HUES64 (cell line): ENCODE results near the gene ZNF436.
"Not testable (repeated sequence)": the region's sequence is repeated elsewhere in the genome, so short reads cannot be mapped to it uniquely, and the experiment has no call there.

Source experiments
- H3K27ac ChIP-seq: 2 replicates; pipeline ENCODE4 v1.7.0; 2013; ENCODE audit warnings: low read depth, low read length, inconsistent platforms
- H3K27me3 ChIP-seq: 2 replicates; pipeline ENCODE4 v1.6.1; 2013; ENCODE audit warnings: mild to moderate bottlenecking, low read length; ENCODE audit not compliant: insufficient read depth
- H3K36me3 ChIP-seq: 2 replicates; pipeline ENCODE4 v1.6.1; 2013; ENCODE audit warnings: mild to moderate bottlenecking, low read length; ENCODE audit not compliant: insufficient read depth
- H3K4me1 ChIP-seq: 2 replicates; pipeline ENCODE4 v1.6.1; 2013; ENCODE audit warnings: mild to moderate bottlenecking, low read length, moderate library complexity; ENCODE audit not compliant: insufficient read depth
- H3K4me3 ChIP-seq: 2 replicates; pipeline ENCODE4 v1.5.1; 2013; ENCODE audit warnings: mild to moderate bottlenecking, low read length, moderate library complexity
- H3K9ac ChIP-seq: 2 replicates; pipeline ENCODE4 v1.6.1; 2013; ENCODE audit warnings: mild to moderate bottlenecking, low read depth, low read length
- H3K9me3 ChIP-seq: 2 replicates; pipeline ENCODE4 v1.6.1; 2013; ENCODE audit warnings: low read depth, low read length; ENCODE audit not compliant: insufficient read depth
- WGBS: fragments of 150-250, 120-280 bp; methylation state at CpG from one replicate; pipeline ENCODE4 v1.1.7; 2013; ENCODE audit warnings: missing lambda C conversion rate; 5-methylcytosine and 5-hydroxymethylcytosine counted together

The ZNF436 gene

GRCh38 chr1:23392125-23392855 is 22.7 kb upstream of the ZNF436 start:
- peaks cover 14% of the 10 kb centered on the region; the same call in 1 of the 2 replicates for H3K4me1 ChIP-seq
- no peak overlapping the region for H3K27ac ChIP-seq
- H3K36me3 ChIP-seq = no peaks in the 10 kb centered on the region
- no peaks in the 10 kb centered on the region for H3K9me3 ChIP-seq
- H3K4me3 ChIP-seq = no peak overlapping the region
- 65% methylated on average over 1 of the region's 2 CpGs for WGBS
- no peak overlapping the region for H3K9ac ChIP-seq
- peaks cover 98% of the 10 kb centered on the region for H3K27me3 ChIP-seq

- 81% methylated on average over 9 of the region's 9 CpGs for WGBS
Measured at GRCh38 chr1:23389837-23390321, 20.2 kb upstream of the ZNF436 start.

DNA sequence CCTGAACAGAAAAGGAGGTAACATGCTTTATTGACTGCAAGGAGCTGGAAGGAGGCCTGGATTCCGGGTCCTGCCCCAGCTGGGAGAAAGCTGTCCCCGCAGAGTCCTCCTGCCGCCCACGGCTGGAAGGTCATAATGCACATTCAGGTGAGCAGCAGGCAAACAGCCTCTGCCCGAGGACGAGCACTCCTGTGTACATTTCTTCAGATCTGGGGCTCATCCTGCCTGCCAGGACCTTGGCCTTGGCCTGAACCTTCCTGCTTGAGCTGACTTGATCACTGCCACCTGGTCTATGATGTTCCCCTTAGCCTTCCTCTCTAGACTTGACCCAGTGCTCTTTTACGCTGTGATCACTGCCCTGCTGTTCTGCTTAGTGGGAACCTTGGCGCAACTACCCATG is 17.9 kb upstream of the ZNF436 start:
- Histone ChIP-seq H3K27me3 (peaks cover 93% of the 10 kb centered on the region), H3K4me1 (no peaks in the 10 kb centered on the region), H3K9ac (no peak overlapping the region), H3K36me3 (no peaks in the 10 kb centered on the region), H3K27ac (no peak overlapping the region), H3K4me3 (no peak overlapping the region), H3K9me3 (no peaks in the 10 kb centered on the region)
- WGBS = 91% methylated on average over 8 of the region's 8 CpGs

More at GRCh38 chr1:23389837-23390321, 20.2 kb upstream of the ZNF436 start:
- peaks cover 94% of the 10 kb centered on the region for H3K27me3 ChIP-seq
- H3K36me3 ChIP-seq = no peaks in the 10 kb centered on the region
- H3K27ac ChIP-seq = no peak overlapping the region
- H3K4me1 ChIP-seq = peaks cover 10% of the 10 kb centered on the region; the same call in 1 of the 2 replicates
- no peak overlapping the region for H3K9ac ChIP-seq
- no peak overlapping the region for H3K4me3 ChIP-seq
- no peaks in the 10 kb centered on the region for H3K9me3 ChIP-seq

DNA sequence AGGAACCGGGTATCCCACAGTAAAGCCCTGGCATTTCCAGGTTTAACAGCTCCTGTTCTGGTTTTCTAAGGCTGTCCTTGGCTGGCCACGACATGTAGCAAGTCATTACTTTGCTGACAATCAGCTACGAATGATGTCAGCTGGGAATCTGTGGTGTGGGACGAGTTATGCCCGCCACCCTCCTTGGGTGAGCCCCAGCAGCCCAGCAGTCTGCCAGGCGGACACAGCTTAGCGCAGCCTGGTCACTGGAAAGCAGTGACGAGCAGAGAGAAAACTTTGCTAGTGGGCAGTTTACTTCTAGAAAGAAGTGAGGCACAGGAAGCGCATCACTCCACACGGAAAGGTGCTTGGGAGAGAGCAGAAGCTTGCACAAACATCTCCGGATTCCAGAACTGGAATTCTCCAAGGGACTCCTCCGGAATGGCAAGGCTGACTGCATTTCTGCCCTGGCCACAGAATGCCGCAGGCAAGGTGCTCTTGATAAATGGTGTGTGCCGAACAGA is 15.5 kb upstream of the ZNF436 start:
- H3K4me1 ChIP-seq = no peaks in the 10 kb centered on the region
- no peak overlapping the region for H3K9ac ChIP-seq
- no peaks in the 10 kb centered on the region for H3K36me3 ChIP-seq
- no peak overlapping the region for H3K27ac ChIP-seq
- H3K27me3 ChIP-seq = peaks cover 93% of the 10 kb centered on the region
- no peak overlapping the region for H3K4me3 ChIP-seq
- H3K9me3 ChIP-seq = no peaks in the 10 kb centered on the region
- WGBS = 90% methylated on average over 14 of the region's 14 CpGs

DNA sequence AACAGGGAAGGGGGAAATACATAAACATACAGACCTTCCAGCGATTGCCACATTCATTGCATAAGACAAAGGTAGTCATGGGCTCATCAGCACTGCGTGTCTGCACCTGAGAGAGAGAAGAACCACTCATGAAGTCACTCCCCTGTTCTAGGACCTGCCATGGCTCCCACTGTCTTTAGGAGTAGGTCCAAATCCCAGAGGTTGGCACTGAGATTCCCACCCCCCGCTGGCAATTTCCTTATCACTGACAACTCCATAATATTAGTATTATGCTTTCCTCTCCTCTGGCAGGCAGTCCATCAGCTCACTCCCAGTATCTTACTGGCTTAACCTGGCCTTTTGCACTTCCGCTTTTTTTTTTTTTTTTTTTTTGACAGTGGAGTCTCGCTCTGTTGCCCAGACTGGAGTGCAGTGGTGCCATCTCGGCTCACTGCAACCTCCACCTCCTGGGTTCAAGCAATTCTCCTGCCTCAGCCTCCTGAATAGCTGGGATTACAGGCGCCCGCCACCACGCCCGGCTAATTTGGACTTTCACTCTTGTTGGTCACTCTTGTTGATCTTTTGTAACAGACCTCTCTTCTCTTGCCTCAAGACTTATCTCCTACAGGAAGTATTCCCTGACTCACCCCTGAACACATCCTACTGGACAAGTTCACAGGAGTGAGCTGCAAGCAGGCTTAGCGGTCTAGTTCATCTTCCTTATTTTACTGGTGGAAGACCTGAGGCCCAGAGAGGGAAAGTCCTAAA is 14.8 kb upstream of the ZNF436 start:
- Histone ChIP-seq H3K27ac (no peak overlapping the region), H3K4me1 (no peaks in the 10 kb centered on the region), H3K36me3 (no peaks in the 10 kb centered on the region), H3K9ac (no peak overlapping the region), H3K9me3 (no peaks in the 10 kb centered on the region), H3K4me3 (no peak overlapping the region), H3K27me3 (peaks cover 93% of the 10 kb centered on the region)
- 83% methylated on average over 11 of the region's 11 CpGs for WGBS

DNA sequence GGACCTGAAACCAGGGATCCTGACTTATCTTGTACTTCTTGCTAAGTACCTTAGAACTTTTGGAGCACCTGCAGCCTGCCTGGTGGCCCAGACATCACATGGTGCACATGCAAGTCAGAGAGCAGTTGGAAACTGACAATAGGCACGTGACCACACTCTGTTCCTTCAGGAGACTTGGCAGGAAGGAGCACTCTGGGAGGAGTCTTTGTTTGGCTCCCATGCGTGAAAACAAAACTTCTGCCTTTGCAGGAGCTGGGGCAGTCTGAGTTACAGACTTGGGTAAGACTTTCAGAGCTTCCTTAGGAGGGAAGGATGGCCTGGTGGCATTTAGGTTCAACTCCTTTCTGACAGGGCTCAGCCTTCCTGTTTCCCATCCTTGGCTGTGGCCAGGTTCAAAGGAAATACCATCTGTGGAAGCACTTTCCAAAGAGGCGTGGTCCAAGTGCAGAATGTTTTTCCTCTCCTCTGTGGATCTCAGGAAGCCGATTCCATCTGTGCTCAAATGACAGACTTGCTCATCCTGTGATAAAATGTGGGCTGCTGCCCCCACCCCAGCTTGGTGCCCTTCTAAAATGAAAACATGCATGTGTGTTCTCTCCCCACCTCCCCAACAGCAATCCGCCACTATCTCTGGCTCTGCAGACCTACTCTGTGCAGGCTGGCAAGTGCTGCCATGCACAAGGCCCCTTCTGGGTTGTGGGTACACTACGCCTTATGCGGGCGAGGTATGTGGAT is 14.1 kb upstream of the ZNF436 start:
- 88% methylated on average over 8 of the region's 8 CpGs for WGBS
- H3K4me1 ChIP-seq = no peaks in the 10 kb centered on the region
- no peak overlapping the region for H3K9ac ChIP-seq
- no peaks in the 10 kb centered on the region for H3K36me3 ChIP-seq
- no peak overlapping the region for H3K4me3 ChIP-seq
- no peak overlapping the region for H3K27ac ChIP-seq
- no peaks in the 10 kb centered on the region for H3K9me3 ChIP-seq
- H3K27me3 ChIP-seq = peaks cover 91% of the 10 kb centered on the region

- Histone ChIP-seq H3K27me3 (peaks cover 93% of the 10 kb centered on the region), H3K9ac (no peak overlapping the region)
Measured at GRCh38 chr1:23381233-23381885, 11.7 kb upstream of the ZNF436 start.

DNA sequence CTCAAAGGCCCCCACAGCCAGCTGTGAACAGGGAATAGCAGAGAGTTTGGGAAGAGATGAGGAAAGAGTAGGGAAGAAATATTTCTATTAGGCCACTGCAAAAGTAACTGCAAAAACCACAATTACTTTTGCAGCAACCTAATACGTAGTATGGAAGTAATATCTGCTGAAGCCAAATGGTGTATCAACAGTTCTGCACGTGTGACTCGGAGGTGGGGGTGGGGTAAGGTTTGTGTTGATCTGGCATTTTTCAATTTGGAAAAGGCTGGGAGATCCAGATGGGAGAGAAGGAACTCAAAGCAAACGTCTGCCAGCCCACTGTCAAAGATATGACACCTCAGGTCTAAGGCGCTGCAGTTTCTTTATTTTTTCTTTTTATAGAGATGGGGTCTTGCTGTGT is 11.1 kb upstream of the ZNF436 start:
- 77% methylated on average over 4 of the region's 5 CpGs for WGBS
- no peaks in the 10 kb centered on the region for H3K36me3 ChIP-seq
- H3K27me3 ChIP-seq = peaks cover 93% of the 10 kb centered on the region
- no peak overlapping the region for H3K9ac ChIP-seq
- no peak overlapping the region for H3K4me3 ChIP-seq
- H3K4me1 ChIP-seq = no peaks in the 10 kb centered on the region
- H3K27ac ChIP-seq = no peak overlapping the region
- no peaks in the 10 kb centered on the region for H3K9me3 ChIP-seq

More at GRCh38 chr1:23381233-23381885, 11.7 kb upstream of the ZNF436 start:
- H3K27ac ChIP-seq = no peak overlapping the region
- H3K4me1 ChIP-seq = no peaks in the 10 kb centered on the region
- no peaks in the 10 kb centered on the region for H3K36me3 ChIP-seq
- no peak overlapping the region for H3K4me3 ChIP-seq
- 95% methylated on average over 5 of the region's 5 CpGs for WGBS
- H3K9me3 ChIP-seq = no peaks in the 10 kb centered on the region

GRCh38 chr1:23380236-23380635 is 10.6 kb upstream of the ZNF436 start:
- WGBS = 81% methylated on average over 2 of the region's 4 CpGs
- not testable (repeated sequence) for H3K27ac ChIP-seq, H3K4me1 ChIP-seq, H3K9ac ChIP-seq, H3K9me3 ChIP-seq, H3K36me3 ChIP-seq, H3K4me3 ChIP-seq
- peaks cover 93% of the 10 kb centered on the region for H3K27me3 ChIP-seq

GRCh38 chr1:23376890-23377811 is 7.5 kb upstream of the ZNF436 start:
- no peak overlapping the region for H3K27ac ChIP-seq
- H3K9me3 ChIP-seq = no peaks in the 10 kb centered on the region
- no peak overlapping the region for H3K4me3 ChIP-seq
- WGBS = 78% methylated on average over 19 of the region's 19 CpGs
- H3K27me3 ChIP-seq = peaks cover 96% of the 10 kb centered on the region
- no peaks in the 10 kb centered on the region for H3K36me3 ChIP-seq
- H3K9ac ChIP-seq = no peak overlapping the region
- H3K4me1 ChIP-seq = peaks cover 7% of the 10 kb centered on the region
